ENCODE data around the gene ZNF280A.

Gene ZNF280A

GRCh38 chr22:22463855-22464540 lies 56.1 kb downstream of the ZNF280A start:
- DNase-seq (ENCODE audit: low read depth), result peak; percentile 72
- no peak overlapping the region for H3K4me3 ChIP-seq (ENCODE audit: low read depth, low read length)
- TF ChIP-seq POLR2A (IDR thresholded peaks at IDR 0.05; ENCODE audit: extremely low read depth, insufficient read length) (no peak), MYC (IDR thresholded peaks at IDR 0.05; ENCODE audit: low read depth, low read length) (0 out of 2 replicates have a peak, but pooled peaks have one; percentile 11), MAX (IDR thresholded peaks at IDR 0.05; ENCODE audit: low read depth, low read length) (peak; percentile 82), CTCF (IDR thresholded peaks at IDR 0.05; ENCODE audit: low read depth, low read length) (peak; percentile 36)
